H9 (cell line): ENCODE results near the gene COX7A2L. TPM values are rescaled to one million over a fixed set of nuclear protein-coding genes. Genes with fewer than 3 reads are reported as not detected.

Experiments used
- DNase-seq: peaks from one replicate; pipeline ENCODE4 v3.0.0-alpha.2; 2017
- H2AFZ ChIP-seq: one replicate; pipeline ENCODE4 v1.6.1; 2013; ENCODE audit warnings: mild to moderate bottlenecking, low read length, control low read depth, moderate library complexity
- H2AK5ac ChIP-seq: 2 replicates; pipeline ENCODE4 v1.6.1; 2013; ENCODE audit warnings: low read length, control low read depth, mixed read lengths; ENCODE audit not compliant: insufficient read length
- H2BK120ac ChIP-seq: one replicate; pipeline ENCODE4 v1.6.1; 2013; ENCODE audit warnings: low read depth, mild to moderate bottlenecking, low read length, control low read depth, inconsistent platforms; ENCODE audit not compliant: poor library complexity, severe bottlenecking
- H2BK12ac ChIP-seq: 2 replicates; pipeline ENCODE4 v1.6.1; 2013; ENCODE audit warnings: low read length, control low read depth, mixed read lengths, low read depth; ENCODE audit not compliant: insufficient read length
- H2BK15ac ChIP-seq: 2 replicates; pipeline ENCODE4 v1.6.1; 2013; ENCODE audit warnings: low read depth, low read length, control low read depth
- H2BK20ac ChIP-seq: one replicate; pipeline ENCODE4 v1.6.1; 2013; ENCODE audit warnings: low read depth, mild to moderate bottlenecking, low read length, control low read depth, inconsistent platforms; ENCODE audit not compliant: poor library complexity, severe bottlenecking
- H2BK5ac ChIP-seq: 2 replicates; pipeline ENCODE4 v1.6.1; 2013; ENCODE audit warnings: low read length, control low read depth, mixed read lengths; ENCODE audit not compliant: insufficient read length
- H3K14ac ChIP-seq: 2 replicates; pipeline ENCODE4 v1.6.1; 2013; ENCODE audit warnings: low read length, control low read depth; ENCODE audit not compliant: insufficient read depth
- H3K18ac ChIP-seq: 2 replicates; pipeline ENCODE4 v1.6.1; 2013; ENCODE audit warnings: low read depth, mild to moderate bottlenecking, mixed read lengths, low read length, control low read depth; ENCODE audit not compliant: insufficient read length
- H3K23ac ChIP-seq: 2 replicates; pipeline ENCODE4 v1.6.1; 2013; ENCODE audit warnings: low read length, control low read depth, mixed read lengths, low read depth; ENCODE audit not compliant: insufficient read length
- H3K23me2 ChIP-seq: 2 replicates; pipeline ENCODE4 v1.6.1; 2013; ENCODE audit warnings: low read depth, mild to moderate bottlenecking, mixed read lengths, low read length, control low read depth; ENCODE audit not compliant: insufficient read length, poor library complexity, severe bottlenecking
- H3K27ac ChIP-seq: 2 replicates; pipeline ENCODE4 v1.5.1; 2013; ENCODE audit warnings: low read length, control low read depth, mixed read lengths, low read depth; ENCODE audit not compliant: insufficient read length
- H3K27me3 ChIP-seq: 2 replicates; pipeline ENCODE4 v1.6.1; 2013; ENCODE audit warnings: low read length, control low read depth, inconsistent platforms; ENCODE audit not compliant: insufficient read depth
- H3K4ac ChIP-seq: 2 replicates; pipeline ENCODE4 v1.6.1; 2013; ENCODE audit warnings: low read depth, mild to moderate bottlenecking, control low read depth, inconsistent platforms, low read length, moderate library complexity
- H3K4me1 ChIP-seq: 2 replicates; pipeline ENCODE4 v1.6.1; 2013; ENCODE audit warnings: low read length, control low read depth, inconsistent platforms; ENCODE audit not compliant: insufficient read depth
- H3K4me2 ChIP-seq: 2 replicates; pipeline ENCODE4 v1.6.1; 2013; ENCODE audit warnings: low read length, control low read depth, mixed read lengths; ENCODE audit not compliant: insufficient read length, insufficient read depth
- H3K56ac ChIP-seq: 2 replicates; pipeline ENCODE4 v1.6.1; 2013; ENCODE audit warnings: low read depth, mild to moderate bottlenecking, mixed read lengths, low read length, control low read depth; ENCODE audit not compliant: insufficient read length
- H3K79me1 ChIP-seq: 2 replicates; pipeline ENCODE4 v1.6.1; 2013; ENCODE audit warnings: low read depth, mild to moderate bottlenecking, moderate library complexity, low read length, control low read depth, inconsistent platforms; ENCODE audit not compliant: insufficient read depth, poor library complexity, severe bottlenecking
- H3K79me2 ChIP-seq: 2 replicates; pipeline ENCODE4 v1.6.1; 2013; ENCODE audit warnings: low read length, control low read depth, inconsistent platforms; ENCODE audit not compliant: insufficient read depth
- H3K9ac ChIP-seq: 2 replicates; pipeline ENCODE4 v1.6.1; 2013; ENCODE audit warnings: low read length, control low read depth, mixed read lengths; ENCODE audit not compliant: insufficient read length; ENCODE audit errors: extremely low read depth
- H3K9me3 ChIP-seq: one replicate; pipeline ENCODE4 v1.6.1; 2013; ENCODE audit warnings: low read depth, low read length, inconsistent platforms; ENCODE audit not compliant: control insufficient read depth
- H3T11ph ChIP-seq: one replicate; pipeline ENCODE4 v1.6.1; 2013; ENCODE audit warnings: mild to moderate bottlenecking, low read length, control low read depth, inconsistent platforms
- H4K20me1 ChIP-seq: one replicate; pipeline ENCODE4 v1.6.1; 2013; ENCODE audit not compliant: control insufficient read depth, insufficient read length, insufficient read depth
- H4K5ac ChIP-seq: 2 replicates; pipeline ENCODE4 v1.6.1; 2013; ENCODE audit warnings: low read depth, mild to moderate bottlenecking, mixed read lengths, low read length, control low read depth; ENCODE audit not compliant: insufficient read length
- H4K8ac ChIP-seq: replicated peaks from 2 replicates; pipeline ENCODE4 v1.6.1; 2013; ENCODE audit warnings: low read length, control low read depth, mixed read lengths, low read depth; ENCODE audit not compliant: insufficient read length
- H4K91ac ChIP-seq: 2 replicates; pipeline ENCODE4 v1.6.1; 2013; ENCODE audit warnings: low read depth, mild to moderate bottlenecking, moderate library complexity, mixed read lengths, low read length, control low read depth; ENCODE audit not compliant: insufficient read length
- H3K27ac Mint-ChIP-seq, 3 experiments: 2 replicates in 2 of 3; 3 replicates in 1 of 3; pipeline ENCODE4 v1.8.0; 2020 to 2021; ENCODE audit warnings: mixed read lengths in 3 of 3, mild to moderate bottlenecking in 1 of 3, moderate library complexity in 1 of 3
- H3K27me3 Mint-ChIP-seq: 2 replicates; pipeline ENCODE4 v1.8.0; 2021; ENCODE audit warnings: low read depth, mild to moderate bottlenecking, moderate library complexity, mixed read lengths
- H3K36me3 Mint-ChIP-seq, 3 experiments: 2 replicates in 2 of 3; 3 replicates in 1 of 3; pipeline ENCODE4 v1.8.0; 2020 to 2021; ENCODE audit warnings: low read depth in 3 of 3, mixed read lengths in 3 of 3; ENCODE audit not compliant: insufficient read depth in 1 of 3
- H3K4me1 Mint-ChIP-seq, 2 experiments: 2 replicates each; pipeline ENCODE4 v1.8.0; 2020; ENCODE audit warnings: mixed read lengths in 2 of 2
- H3K4me3 Mint-ChIP-seq, 2 experiments: 2 replicates in 1 of 2; 3 replicates in 1 of 2; pipeline ENCODE4 v1.8.0; 2020 to 2021; ENCODE audit warnings: mild to moderate bottlenecking in 2 of 2, mixed read lengths in 2 of 2, moderate library complexity in 1 of 2
- H3K9me3 Mint-ChIP-seq, 2 experiments: 2 replicates in 1 of 2; 3 replicates in 1 of 2; pipeline ENCODE4 v1.8.0; 2020; ENCODE audit warnings: mild to moderate bottlenecking in 2 of 2, mixed read lengths in 2 of 2, moderate library complexity in 1 of 2
- CTCF ChIP-seq: fragments of 200-600 bp; sonication (generic); conservative IDR thresholded peaks from 3 replicates; pipeline ENCODE4 v1.8.0; 2021; ENCODE audit warnings: antibody characterized with exemption, mild to moderate bottlenecking
- WGBS: extraction: QIAGEN DNeasy Blood & Tissue Kit; methylation state at CpG from one replicate; pipeline ENCODE4 v1.1.7; 2013; ENCODE audit warnings: missing lambda C conversion rate, low lambda C conversion rate, mixed read lengths; ENCODE audit not compliant: insufficient read length; ENCODE audit errors: extremely low coverage; 5-methylcytosine and 5-hydroxymethylcytosine counted together
- total RNA-seq: library from RNA; stranded (reverse); gene quantifications from 2 replicates; pipeline ENCODE4 v1.2.1, GENCODE V29; 2021

The COX7A2L gene
- total RNA-seq, 1 experiment from 2014 or later, result 102 TPM

DNA sequence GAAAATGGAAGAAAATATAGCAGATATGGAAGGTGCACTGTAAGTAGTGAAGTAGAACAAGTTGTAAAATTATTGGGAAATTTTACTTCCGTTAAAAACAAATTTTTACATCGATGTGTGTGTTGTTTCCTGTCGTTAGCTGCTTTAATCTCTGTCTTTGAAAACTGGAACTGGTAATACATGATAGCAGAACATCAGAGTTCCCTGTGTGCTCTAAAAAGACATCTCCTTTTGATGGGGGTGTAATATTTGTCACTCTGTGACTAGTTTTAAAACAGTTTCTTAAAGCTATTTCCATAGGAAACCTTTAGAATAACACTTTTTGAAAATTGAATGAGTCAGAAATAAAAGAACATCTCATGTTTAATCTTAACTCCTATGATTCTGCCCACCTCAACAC, 43.5 kb downstream of the COX7A2L start:
- no peak overlapping the region for H2BK120ac ChIP-seq
- no peak overlapping the region for H4K91ac ChIP-seq
- H2BK15ac ChIP-seq, result no peak overlapping the region
- Mint-ChIP-seq H3K4me3 (no peak overlapping the region), H3K36me3 (peaks cover 17 to 29% (median 20%) of the 10 kb centered on the region in 3 experiments; a peak in 6 of 7 replicates), H3K27ac (no peak overlapping the region), H3K27me3 (no peaks in the 10 kb centered on the region), H3K9me3 (no peaks in the 10 kb centered on the region), H3K4me1 (no peaks in the 10 kb centered on the region)
- H3K9me3 ChIP-seq, result no peaks in the 10 kb centered on the region
- H3K14ac ChIP-seq, result no peak overlapping the region
- H4K20me1 ChIP-seq, result no peaks in the 10 kb centered on the region
- H3K23ac ChIP-seq, result no peak overlapping the region
- no peak overlapping the region for H3K18ac ChIP-seq
- H3K27ac ChIP-seq, result no peak overlapping the region
- H3T11ph ChIP-seq, result no peak overlapping the region
- no peak for TF ChIP-seq CTCF
- no CpG with 5 or more reads among the region's 3 CpGs for WGBS
- no peaks in the 10 kb centered on the region for H3K79me1 ChIP-seq
- no peaks in the 10 kb centered on the region for H3K79me2 ChIP-seq
- H2BK20ac ChIP-seq, result no peak overlapping the region
- H4K8ac ChIP-seq, result no peak overlapping the region
- H3K9ac ChIP-seq, result no peak overlapping the region
- H3K4ac ChIP-seq, result no peak overlapping the region
- H2AFZ ChIP-seq, result no peak overlapping the region
- no peaks in the 10 kb centered on the region for H3K23me2 ChIP-seq
- no peak overlapping the region for H2BK5ac ChIP-seq
- no peak overlapping the region for H3K56ac ChIP-seq
- no peak overlapping the region for H2BK12ac ChIP-seq
- H2AK5ac ChIP-seq, result no peak overlapping the region
- no peak overlapping the region for H4K5ac ChIP-seq
- no peaks in the 10 kb centered on the region for H3K27me3 ChIP-seq
- DNase-seq, result no peak
- H3K4me2 ChIP-seq, result no peak overlapping the region
- H3K4me1 ChIP-seq, result no peaks in the 10 kb centered on the region
